Tibial nerve (tissue), 4 donors: ENCODE measurements around the gene VMAC. TPM values are rescaled to one million over a fixed set of nuclear protein-coding genes. Genes with fewer than 3 reads are reported as not detected.

Experiments
- total RNA-seq, 4 donors: library from RNA; depleted of rRNA; stranded (reverse); fragments of >200 nt; gene quantifications; one replicate each; pipeline ENCODE4 v1.1.0, GENCODE V29; 2016

Gene VMAC
- total RNA-seq, 4 donors from 2014 or later, result 8.3 to 16.7 (median 13.9) TPM

Other genes with a start within 250 kb of the VMAC start
- gene MICOS13, start 224.4 kb upstream of the VMAC start, total RNA-seq, result 10 to 100 TPM; 48.9 to 79.1 (median 65.9) TPM
- gene HSD11B1L, start 223.8 kb upstream of the VMAC start, total RNA-seq, result 10 to 100 TPM in 2 of 4 donors, 1 to 10 TPM in 2; 7.5 to 23.7 (median 11.6) TPM
- 100 to 1,000 TPM; 552 to 780 (median 644) TPM for gene RPL36, start 214.6 kb upstream of the VMAC start, total RNA-seq
- 100 to 1,000 TPM; 107 to 116 (median 110) TPM for gene LONP1, start 184.7 kb upstream of the VMAC start, total RNA-seq
- not detected for gene CATSPERD, start 184.2 kb upstream of the VMAC start, total RNA-seq
- gene PRR22, start 120.1 kb upstream of the VMAC start, total RNA-seq, result 1 to 10 TPM in 3 of 4 donors, under 1 TPM in 1; 0.66 to 6.3 (median 2.3) TPM
- gene DUS3L, start 113.7 kb upstream of the VMAC start, total RNA-seq, result 10 to 100 TPM; 33.2 to 75.9 (median 54.2) TPM
- not detected for gene NRTN, start 99.8 kb upstream of the VMAC start, total RNA-seq
- not detected for gene FUT6, start 65.2 kb upstream of the VMAC start, total RNA-seq
- under 1 TPM in 1 of 4 donors, not detected in 3; 0.90 TPM for gene FUT3, start 53.4 kb upstream of the VMAC start, total RNA-seq
- not detected for gene FUT5, start 34.3 kb upstream of the VMAC start, total RNA-seq
- gene NDUFA11, start 1.1 kb upstream of the VMAC start, total RNA-seq, result 100 to 1,000 TPM; 184 to 350 (median 216) TPM
- gene CAPS, start 9.4 kb downstream of the VMAC start, total RNA-seq, result 10 to 100 TPM; 67.5 to 95.0 (median 77.4) TPM
- 100 to 1,000 TPM in 2 of 4 donors, 10 to 100 TPM in 2; 75.4 to 129 (median 95.6) TPM for gene RANBP3, start 73.3 kb downstream of the VMAC start, total RNA-seq
- gene RFX2, start 205.6 kb downstream of the VMAC start, total RNA-seq, result 10 to 100 TPM; 12.6 to 17.3 (median 15.0) TPM
- gene ACSBG2, start 230.8 kb downstream of the VMAC start, total RNA-seq, result not detected